HUDEP-2 (cell line): ENCODE measurements around the gene CES2.

Source experiments
- DNase-seq, 76 experiments: peaks; one replicate each; lab custom pipeline; 2025; ENCODE audit not compliant: unreplicated experiment in 76 of 76; lab: John Stamatoyannopoulos, UW

Gene CES2

DNA sequence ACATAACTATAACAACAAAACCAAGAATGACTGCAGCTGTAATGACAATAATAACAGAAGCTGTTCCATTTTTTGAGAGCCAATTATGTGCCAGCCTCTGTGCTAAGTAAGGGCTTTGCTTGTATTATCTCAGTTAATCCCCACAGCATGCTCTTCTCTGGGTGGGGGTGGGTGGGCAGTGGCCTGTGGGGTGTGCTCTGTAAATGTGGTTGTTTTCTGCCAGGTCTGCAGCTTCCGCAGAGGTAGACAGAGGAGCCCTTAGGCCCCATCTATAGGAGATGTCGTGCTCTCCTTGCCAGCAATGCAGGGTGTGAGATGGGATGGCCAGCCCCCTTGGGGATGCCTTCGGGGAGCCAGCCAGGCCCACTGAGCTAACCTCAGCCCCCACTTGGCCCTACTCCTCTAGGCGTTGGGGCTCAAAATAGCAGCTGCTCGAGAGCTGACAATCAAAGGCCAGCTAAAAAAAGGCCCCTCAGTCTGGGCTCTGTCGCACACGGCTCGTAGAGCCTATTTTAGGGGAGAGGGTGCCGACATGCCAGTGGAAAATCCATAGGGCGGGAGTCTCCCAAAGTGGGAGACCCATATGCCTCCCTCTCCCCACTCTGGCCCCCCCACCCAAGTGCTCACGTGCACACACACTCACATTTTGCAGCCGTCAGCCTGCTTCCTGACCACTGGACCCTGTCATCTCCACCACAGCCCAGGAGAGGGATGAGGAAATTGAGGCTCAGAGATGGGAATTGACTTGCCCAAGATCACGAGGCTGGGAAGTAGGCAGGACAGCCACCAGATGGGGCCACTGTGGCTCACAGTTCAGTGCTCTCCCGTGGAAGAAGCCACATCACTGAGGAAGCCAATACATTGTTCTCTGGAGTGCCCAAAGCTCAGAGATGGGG, 32.4 kb upstream of the CES2 start:
- DNase-seq, result peak in 18 of 76 experiments; percentile 12 to 62 (median 42)

DNA sequence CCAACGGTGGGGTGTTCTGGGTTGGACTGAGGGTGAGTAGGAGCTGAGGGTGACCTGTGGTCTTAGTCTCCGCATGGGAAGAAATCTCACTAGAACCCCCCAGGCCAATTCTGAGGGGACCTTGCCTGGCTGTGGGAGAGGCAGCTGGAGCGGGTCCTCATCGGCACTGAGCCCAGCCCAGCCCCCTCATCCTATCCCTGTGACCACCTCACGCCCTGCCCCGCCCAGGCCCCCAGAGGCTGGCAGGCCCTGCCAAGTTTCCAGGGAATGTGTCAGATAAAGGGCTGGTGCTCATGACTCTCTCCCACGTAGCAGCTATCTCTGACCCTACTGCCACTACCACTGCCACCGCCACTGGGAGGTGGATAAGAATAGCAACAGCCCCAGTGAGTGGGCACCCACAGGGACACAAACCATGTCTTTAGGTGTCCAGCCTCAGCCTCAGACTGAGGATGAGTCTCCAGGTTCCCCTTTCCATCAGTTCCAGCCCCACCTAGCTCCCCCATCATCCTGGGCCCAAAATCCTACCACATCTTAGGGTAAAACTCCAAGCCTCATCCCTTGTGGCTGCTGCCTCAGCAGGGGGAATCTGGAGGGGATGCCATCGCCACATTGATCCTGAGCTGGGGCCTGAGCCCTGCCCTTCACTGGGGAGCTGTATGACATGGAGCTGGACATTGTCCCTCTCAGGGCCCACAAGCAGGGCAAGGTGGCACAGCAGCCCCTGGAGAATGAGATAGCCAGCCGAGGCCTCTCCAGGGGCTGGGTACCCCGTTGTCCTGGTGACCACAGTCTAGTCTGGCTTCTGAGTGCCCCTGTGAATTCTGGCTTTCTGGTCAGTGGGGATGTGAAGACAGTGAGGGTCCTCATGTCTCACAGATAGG, 31.5 kb upstream of the CES2 start:
- peak in 70 of 76 experiments; percentile 13 to 83 (median 54) for DNase-seq

DNA sequence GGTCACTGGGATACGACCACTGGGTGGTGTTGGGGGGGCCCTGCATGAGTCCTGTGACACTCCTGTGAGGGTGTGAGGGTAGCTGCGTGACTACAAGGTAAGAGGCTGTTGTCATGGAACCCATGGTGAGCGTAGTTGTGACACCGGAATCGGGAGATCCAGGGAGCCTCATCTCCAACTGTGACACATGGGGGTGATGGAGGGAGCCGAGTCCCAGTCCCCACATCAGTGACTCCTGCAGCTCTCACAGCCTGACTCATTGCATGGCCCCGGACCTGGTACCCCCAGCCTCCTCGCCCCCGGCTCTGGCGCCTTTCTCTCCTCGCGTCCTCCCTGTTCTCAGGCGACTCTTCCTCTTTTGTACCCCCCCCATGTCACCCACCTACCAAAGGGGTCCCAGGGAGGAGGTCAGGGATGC, 30.9 kb upstream of the CES2 start:
- no peak for DNase-seq

DNA sequence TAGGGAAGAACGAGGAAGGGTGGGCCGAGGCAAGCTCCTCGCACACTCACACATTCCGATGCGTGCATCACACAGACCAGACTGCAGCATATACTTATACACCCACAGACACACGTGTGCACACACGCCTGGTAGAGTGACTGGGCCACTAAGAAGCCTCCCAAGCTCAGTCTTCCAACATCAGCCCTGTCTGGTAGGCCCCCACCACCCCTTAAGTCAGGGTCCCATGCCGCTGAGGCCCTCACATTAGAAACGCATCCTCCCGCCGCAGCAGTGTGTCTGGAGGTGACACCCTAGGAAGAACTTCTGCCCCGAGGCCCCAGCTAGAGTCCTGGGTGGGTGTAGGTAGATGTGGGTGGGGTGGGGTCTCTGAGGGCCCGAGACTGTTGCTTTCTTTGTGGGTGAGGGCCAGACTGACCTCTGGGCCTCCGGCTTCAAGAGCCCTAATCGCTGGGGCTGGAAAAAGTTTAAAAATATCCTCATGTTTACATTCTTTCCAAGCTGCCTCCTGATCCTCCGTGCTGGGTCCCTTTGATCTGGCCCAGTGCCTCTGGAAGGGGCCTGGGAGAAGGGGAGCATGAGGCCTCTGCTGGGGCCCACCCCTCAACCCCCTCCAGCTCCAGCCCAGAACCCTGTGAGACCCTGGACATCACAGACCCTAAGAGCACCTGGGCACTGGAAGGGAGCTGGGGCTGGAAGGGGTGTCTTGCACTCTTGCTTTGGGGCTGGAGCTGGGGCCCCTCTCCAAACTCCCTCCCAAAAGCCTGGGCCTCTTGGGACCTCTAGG, 30.3 kb upstream of the CES2 start:
- no peak for DNase-seq

DNA sequence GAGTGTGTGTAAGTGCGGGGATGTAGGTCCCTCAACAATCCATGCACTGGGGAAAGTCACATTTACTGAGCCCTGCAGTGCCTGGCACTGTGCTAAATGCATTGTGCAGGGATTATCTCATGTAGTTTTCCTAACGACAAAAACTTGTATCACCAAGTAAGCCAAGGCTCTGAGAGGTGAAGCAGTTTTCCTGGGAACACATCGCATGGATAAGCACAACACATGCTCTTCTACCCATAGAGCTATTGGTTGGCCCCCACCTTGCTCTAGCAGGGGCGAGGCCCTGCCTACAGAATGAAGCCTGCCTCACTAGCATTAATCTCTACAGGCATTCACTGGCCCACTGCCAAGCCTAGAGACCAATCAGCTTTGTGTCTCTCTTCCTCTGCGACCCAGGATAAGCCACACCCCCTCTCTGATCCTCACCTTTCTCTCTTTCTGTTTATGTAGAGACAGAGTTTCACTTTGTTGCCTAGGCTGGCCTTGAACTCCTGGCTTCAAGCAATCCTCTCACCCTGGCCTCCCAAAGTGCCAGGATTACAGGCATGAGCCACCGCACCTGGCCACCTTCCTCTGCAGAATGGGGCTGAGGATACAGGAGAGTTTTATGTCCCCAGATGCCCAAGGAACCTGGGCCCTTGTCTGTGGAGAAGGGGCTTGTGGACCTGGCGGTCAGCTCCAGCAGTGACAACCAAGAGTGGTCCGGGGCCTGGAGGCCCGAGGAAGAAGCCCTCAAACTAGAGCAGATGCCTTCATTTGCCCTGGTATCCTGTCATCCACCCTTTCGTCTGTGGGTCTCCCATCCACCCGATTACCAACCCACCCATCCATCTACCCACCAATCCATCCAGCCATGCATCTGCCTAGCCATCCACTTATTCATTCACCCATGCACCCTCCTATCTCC, 29.4 kb upstream of the CES2 start:
- DNase-seq, result peak in 73 of 76 experiments; percentile 7 to 93 (median 83)

DNA sequence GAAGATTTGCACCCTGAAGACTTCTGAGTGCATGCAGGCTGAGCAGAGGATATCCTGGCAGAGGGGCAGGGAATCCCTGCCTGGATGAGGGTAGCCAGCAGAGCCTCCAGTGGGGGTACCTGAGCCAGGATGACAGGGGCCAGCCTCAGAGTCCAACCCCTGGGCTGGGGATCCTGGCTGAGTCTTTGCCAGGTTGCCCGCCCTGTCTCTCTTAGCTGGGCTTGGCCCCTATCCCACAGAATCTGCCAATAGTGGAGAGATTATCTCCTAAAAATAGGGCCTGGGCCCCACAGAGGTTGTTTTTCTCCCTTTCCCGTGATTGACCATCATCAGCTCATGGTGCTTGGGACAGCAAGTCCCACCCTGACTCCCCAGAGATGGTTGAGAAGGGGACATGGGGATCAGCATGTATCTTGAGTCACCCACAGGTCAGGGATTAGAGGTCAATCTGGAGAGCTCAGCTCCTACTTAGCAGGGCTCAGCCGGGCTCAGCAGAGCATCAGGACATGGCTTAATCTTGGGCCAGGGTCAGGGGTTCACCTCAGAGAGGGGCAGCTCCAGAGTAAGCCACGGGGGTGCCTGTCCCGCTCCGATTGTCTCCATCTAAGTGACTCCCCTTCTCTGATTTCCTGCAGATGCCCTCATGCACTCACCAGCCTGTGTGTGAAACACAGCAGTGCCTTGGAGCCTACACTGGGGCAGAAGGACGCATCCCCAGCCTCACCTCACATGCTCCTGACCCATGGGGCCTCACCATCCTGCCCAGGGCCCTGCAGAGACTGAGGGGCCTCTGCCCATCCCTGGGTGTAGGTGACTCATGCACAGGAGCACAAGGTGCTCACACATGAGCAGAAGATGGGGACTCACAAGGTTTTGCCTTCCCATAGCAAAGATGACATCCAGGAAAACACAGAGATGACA, 28.1 kb upstream of the CES2 start:
- no peak for DNase-seq

DNA sequence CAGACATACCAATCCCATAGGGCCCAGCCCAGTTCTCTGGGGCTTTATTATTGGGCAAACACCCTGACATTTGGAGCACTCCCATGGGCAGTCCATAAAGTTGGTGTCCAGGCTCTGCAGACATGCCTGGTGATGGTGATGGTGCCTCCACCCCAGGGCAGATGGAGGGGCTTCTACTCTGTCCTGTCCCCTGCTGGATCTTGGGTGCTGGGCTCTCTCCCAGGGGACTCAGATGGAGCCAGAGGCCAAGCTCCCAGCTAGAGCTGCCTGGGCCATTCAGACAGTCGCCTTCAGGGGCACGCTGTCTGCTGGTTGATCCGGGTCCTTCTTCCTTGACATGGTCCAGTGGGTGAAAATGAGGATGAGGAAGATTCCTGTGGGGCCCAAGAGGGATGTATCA, 27.2 kb upstream of the CES2 start:
- DNase-seq, result no peak

DNA sequence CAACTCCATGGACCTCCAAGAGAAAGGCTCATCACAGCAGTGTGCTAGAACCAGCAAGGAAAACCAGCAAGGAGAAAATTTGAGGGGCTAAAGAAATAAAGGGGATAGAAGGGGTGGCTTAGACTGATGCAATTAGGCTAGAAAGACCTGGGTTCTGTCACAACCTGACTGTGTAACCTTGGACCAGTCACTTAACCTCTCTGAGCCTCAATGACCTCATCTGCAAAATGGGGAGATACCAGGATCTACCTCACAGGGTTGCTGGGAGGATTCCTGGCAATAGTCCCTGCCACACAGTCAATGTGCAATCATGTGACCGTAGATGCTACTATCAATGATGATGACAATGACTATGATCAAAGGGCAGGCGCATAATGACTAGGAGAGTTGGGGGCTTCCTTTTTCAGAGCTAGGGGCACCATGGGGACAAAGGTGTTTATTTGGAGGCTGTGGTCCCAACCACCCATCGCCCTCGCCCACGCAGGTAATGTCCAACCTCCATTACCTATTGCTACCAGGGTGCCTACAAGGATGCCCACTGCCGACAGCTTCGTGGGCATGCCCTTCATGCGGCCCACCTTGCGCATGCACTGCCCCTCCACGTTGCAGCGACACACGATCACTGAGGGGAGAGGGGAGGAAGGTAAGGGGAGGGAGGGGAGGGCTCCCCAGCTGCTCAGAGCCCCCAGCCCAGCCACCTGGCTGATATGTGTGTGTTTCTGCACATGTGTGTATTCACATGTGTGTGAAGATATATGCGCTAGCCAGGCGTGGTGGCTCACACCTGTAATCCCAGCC, 26.4 kb upstream of the CES2 start:
- DNase-seq, result no peak

DNA sequence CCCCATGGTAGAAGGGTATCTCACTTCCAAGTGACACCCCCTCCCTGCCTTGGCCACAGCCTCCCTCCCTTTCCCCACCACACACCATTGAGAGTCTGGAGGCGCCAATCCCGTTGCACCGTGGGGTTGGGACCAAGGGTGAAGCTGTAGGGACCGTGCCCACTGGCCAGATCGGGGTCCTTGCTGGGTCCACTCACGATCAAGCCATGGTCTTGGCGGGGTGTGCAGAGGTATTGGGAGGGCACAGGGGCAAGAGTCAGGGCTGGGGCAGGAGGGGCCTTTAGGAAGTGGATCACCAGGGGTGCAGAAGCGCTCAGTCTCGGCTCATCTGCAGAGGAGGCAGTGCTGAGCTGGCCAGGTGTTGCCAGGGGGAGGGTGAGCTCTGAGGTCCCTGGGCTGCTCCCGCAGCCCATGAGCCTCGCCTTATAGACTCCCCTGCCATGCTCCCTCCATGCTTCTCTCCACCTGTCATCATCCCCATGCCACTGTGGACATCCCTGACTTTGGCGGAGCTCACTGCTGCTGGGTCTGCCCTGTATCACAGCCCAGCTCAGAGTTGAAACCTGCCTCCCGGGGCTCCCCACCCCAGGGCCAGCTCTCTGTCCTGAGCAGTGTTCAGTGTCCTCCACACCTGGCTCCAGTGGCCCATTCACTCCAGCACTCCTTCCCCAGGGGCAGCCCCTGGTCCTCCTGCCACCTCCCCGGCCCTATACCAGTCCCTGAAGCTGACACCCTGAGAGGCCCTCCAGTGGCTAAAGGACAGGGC, 25.0 kb upstream of the CES2 start:
- DNase-seq, result no peak

DNA sequence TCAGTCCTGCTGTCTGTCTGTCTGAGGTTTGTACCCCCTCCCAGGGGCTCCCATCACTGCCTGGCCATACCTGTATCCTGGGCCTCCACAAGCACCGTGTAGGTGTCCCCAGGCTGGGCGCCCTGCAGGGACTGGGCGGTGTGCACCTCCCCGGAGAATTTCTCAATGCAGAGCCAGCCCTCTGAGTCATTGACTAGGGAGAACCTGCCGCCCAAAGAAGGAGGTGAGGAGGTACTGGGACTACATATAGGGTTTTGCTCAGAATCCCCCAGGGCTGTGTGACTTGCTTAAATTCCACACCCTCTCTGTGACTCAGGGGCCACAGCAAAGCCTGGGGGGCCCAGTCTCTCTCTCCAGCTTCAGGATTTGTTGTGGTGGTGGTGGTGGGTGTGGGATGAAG, 24.2 kb upstream of the CES2 start:
- DNase-seq, result no peak

DNA sequence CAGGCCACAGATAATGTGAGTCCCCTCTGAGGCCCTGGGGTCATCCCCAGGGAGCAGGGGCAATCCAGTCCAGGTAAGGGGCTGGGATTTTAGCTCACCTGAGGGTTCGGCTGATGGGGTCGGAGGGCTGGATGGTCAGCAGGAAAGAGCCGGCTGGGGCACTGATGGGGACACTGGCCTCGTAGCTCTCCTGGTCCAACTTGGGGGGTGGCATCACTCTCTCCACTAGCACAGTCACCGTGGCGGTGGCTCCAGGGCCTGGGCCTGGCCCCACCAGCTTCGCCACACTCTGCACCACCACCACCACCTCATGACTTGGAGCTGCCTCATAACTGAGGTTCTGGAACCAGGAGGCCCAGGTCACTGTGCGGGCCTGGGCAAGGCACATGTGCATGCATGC, 23.5 kb upstream of the CES2 start:
- no peak for DNase-seq

DNA sequence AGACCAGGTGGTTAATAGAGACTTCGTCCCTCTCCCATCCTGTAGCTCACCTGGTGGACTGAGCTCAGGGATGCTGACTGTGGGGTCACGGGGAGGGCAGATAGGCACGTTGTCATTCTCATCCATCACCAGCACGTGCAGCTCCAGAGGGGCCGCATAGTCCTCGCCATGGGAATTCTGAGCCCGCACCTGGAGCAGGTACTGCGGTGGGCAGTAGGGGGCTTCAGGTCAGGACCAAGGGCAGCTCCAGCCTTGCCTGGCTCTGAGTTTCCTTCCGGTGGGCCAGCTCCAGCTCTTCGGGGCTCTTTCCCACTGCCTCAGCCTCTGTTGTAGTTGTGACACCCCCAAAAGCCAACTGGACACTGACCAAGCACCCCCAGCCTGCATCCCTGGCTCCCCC, 22.2 kb upstream of the CES2 start:
- DNase-seq, result no peak

DNA sequence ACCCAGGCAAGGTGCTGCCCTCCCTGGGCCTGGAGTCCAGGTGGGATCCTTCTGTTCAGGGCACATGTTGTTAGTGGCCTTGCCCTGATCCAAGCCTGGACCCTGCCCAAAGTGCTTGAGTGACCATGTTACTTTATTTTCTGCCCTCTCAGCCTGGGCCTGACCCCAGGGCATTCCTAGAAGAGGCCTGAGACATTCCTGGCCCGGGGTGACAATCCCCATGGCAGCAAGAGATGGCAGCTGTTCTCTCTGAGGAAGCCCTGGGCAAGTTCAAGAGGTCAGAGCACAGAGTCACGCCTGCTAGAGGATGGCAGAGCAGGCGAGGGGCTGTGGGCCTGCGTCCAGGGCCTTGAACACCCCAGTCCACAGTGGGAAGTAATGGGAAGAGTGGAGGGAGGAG, 21.6 kb upstream of the CES2 start:
- no peak for DNase-seq

DNA sequence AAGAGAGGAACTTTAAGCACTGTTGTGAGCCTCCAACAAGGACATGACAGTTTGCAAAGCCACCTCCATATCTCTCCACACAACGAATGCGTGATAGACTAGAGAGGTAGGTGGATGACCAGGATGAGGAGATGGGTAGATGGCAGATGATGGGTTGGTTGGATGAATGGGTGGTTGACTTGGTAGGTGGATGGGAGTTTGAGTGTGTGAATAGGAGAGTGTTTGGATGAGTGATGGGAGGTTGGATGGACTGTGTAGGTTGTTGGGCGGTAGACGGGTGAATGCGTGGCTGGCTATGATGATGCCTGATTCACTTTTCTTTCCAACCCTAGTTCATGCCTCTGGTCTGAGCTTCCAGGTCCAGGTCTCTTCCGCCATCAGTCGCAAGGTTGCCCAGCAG, 20.8 kb upstream of the CES2 start:
- no peak for DNase-seq

DNA sequence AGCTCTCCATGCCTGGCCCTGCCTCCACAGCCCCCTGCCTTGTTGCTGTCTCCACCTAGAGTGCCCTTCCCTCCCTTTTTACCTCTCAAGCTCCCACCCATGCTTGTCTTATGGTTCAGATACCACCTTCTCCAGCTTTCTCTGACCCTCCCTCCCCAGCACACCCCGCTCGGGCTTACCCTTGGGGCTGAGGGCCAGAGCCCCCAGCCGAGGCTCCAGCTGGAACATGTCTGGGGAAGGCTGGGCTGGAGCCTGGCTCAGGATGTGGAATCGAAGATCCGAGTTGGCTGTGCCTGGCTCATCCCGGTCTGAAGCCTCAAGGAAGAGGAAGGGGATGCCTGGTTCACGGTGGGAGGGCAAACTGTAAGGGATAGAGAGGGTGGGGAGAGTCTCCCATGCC, 20.3 kb upstream of the CES2 start:
- no peak for DNase-seq

DNA sequence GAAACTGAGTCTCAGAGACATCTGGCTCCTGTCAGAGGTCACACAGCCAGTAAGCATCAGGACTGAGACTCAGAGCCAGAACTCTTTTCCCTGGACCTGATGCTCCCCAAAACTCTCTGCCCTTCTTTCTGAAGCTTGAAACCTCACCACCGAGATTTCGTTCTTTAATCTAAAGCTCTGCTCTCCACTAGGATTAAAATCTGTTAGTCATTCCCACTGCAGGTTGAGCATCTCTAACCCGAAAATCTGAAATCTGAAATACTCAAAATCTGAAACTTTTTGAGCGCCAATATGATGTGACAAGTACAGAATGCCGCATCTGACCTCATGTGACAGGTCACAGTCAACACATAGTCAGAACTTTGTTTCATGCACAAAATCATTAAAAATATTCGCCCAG, 18.8 kb upstream of the CES2 start:
- no peak for DNase-seq

DNA sequence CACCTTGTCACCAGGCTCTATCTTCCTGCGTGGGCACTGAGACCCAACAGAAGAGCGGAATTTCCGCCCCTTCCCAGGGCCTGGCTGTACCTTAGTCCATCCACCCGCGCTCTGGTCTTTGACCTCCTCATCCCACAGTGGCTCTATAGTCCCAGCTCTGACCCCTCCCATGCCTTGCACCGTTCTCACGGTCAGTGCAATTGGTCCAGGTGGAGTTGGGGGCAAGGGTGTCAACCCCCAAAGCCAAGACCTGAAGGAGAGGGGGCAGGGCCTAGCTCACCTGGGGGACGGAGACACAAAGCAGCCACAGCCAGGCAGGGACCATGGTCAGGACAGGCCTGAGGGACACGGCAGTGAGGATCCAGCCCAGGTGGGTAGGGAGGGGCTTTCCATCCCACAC, 17.6 kb upstream of the CES2 start:
- no peak for DNase-seq
